ENCODE measurements around the gene CTCF.

DNA sequence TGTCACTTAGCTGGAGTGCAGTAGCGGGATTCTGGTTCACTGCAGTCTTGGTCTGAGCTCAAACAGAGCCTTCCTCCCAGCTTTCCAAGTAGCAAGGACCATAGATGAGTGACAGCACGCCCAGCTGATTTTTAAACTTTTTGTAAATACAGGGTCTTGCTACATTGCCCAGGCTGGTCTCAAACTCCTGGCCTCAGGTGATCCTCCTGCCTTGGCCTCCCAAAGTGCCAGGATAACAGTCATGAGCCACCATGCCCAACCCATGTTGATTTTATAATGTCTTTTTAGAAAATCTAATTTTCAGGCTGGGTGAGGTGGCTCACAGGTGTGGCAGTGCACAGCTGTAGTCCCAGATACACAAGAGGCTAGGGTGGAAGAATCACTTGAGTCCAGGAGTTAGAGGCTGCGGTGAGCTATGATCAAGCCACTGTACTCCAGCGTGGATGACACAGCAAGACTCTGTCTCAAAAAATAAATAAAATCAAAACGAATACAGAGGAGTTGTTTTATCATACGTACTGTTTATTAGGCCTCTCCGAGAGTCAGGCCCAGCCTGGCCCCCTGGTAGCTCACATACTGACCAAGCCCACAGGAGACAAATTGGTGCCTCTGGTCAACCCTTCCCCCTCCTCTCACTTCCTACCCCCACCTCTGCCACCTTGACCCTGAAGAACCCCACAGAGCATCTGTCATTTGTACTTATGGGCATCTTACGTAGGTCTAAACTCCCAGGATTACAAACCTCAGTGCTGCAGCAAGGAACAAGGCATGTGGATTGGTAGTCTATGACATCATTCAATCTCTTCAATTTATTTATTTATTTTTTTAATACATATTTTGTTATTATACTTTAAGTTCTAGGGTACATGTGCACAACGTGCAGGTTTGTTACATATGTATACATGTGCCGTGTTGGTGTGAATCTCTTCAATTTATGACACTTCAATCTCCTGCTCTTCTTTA lies 117.9 kb downstream of the CTCF start:
- TF ChIP-seq CTCF (conservative IDR thresholded peaks at IDR 0.05 in 1 of 2, IDR thresholded peaks at IDR 0.05 in 1 of 2; ENCODE audit: low read depth in 1 of 2, low read length in 2 of 2) (no peak), EZH2 (IDR thresholded peaks at IDR 0.05; ENCODE audit: low read length, missing control alignments) (no peak)
